H1 (cell line): ENCODE data around the gene CEP85. TPM values are rescaled to one million over a fixed set of nuclear protein-coding genes. Genes with fewer than 3 reads are reported as not detected.

Source experiments
- CTCF ChIA-PET: fragments of 300-600 bp; sonication (Branson Sonifier 250); formaldehyde crosslinking; loops from one replicate; lab custom pipeline; 2021; ENCODE audit not compliant: partially characterized antibody; lab: Charles Lee
- POLR2A ChIA-PET: fragments of 300-600 bp; sonication (Branson Sonifier 250); formaldehyde crosslinking; loops from one replicate; lab custom pipeline; 2021; ENCODE audit warnings: inconsistent platforms; ENCODE audit not compliant: partially characterized antibody; lab: Charles Lee
- DNase-seq, 2 experiments: peaks; one replicate each; pipeline versions ENCODE4 v3.0.0 to v3.0.0-alpha.2; 2010 to 2022; ENCODE audit warnings: low spot score in 2 of 2, low read depth in 1 of 2, mixed read lengths in 1 of 2
- FAIRE-seq: peaks from 2 replicates; lab custom pipeline; 2011; peaks lifted over from hg19 to GRCh38; lab: Jason Lieb, UNC
- H2AFZ ChIP-seq: 2 replicates; pipeline ENCODE4 v1.8.1; 2012; ENCODE audit warnings: low read length, inconsistent platforms
- H2AK5ac ChIP-seq: 2 replicates; pipeline ENCODE4 v1.6.1; 2013; ENCODE audit warnings: low read depth, low read length
- H2BK120ac ChIP-seq: replicated peaks from 2 replicates; pipeline ENCODE3; 2013; ENCODE audit warnings: low read depth, low read length, inconsistent platforms
- H2BK12ac ChIP-seq: 2 replicates; pipeline ENCODE4 v1.6.1; 2013; ENCODE audit warnings: low read depth, low read length
- H2BK15ac ChIP-seq: 2 replicates; pipeline ENCODE4 v1.6.1; 2013; ENCODE audit warnings: low read length
- H2BK20ac ChIP-seq: 2 replicates; pipeline ENCODE4 v1.6.1; 2013; ENCODE audit warnings: low read length
- H2BK5ac ChIP-seq: 2 replicates; pipeline ENCODE4 v1.6.1; 2013; ENCODE audit warnings: low read depth, low read length
- H3K14ac ChIP-seq: 2 replicates; pipeline ENCODE4 v1.6.1; 2013; ENCODE audit warnings: inconsistent platforms; ENCODE audit not compliant: insufficient read length
- H3K18ac ChIP-seq: 2 replicates; pipeline ENCODE4 v1.6.1; 2013; ENCODE audit warnings: low read length; ENCODE audit errors: extremely low read depth
- H3K23ac ChIP-seq: 2 replicates; pipeline ENCODE4 v1.6.1; 2013; ENCODE audit warnings: inconsistent platforms; ENCODE audit not compliant: insufficient read length
- H3K23me2 ChIP-seq: 2 replicates; pipeline ENCODE4 v1.6.1; 2013; ENCODE audit warnings: low read depth, low read length
- H3K27ac ChIP-seq: 2 replicates; pipeline ENCODE4 v1.6.1; 2011; ENCODE audit warnings: low read depth, low read length, inconsistent platforms
- H3K27me3 ChIP-seq, 4 experiments: replicated peaks in 1 of 4; 1 replicate in 1 of 4; 2 replicates in 3 of 4; pipeline versions ENCODE4 v1.6.1 to v1.8.1; 2011 to 2013; ENCODE audit warnings: low read length in 3 of 4, mild to moderate bottlenecking in 3 of 4, inconsistent platforms in 2 of 4, mixed read lengths in 2 of 4, moderate library complexity in 1 of 4; ENCODE audit not compliant: control insufficient read depth in 3 of 4, insufficient read depth in 3 of 4; ENCODE audit errors: extremely low read depth in 1 of 4
- H3K36me3 ChIP-seq, 4 experiments: 2 replicates each; pipeline versions ENCODE4 v1.6.1 to v1.8.1; 2011 to 2013; ENCODE audit warnings: mild to moderate bottlenecking in 4 of 4, low read length in 3 of 4, moderate library complexity in 2 of 4, control low read depth in 1 of 4, inconsistent platforms in 1 of 4; ENCODE audit not compliant: insufficient read depth in 4 of 4, control insufficient read depth in 2 of 4
- H3K4ac ChIP-seq: replicated peaks from 2 replicates; pipeline ENCODE3; 2013; ENCODE audit warnings: low read length, low read depth, mixed read lengths, inconsistent platforms; ENCODE audit not compliant: insufficient read length
- H3K4me1 ChIP-seq, 4 experiments: replicated peaks in 1 of 4; 1 replicate in 1 of 4; 2 replicates in 3 of 4; pipeline versions ENCODE4 v1.6.1 to v1.8.1; 2011 to 2013; ENCODE audit warnings: low read length in 3 of 4, inconsistent platforms in 2 of 4, mixed read lengths in 1 of 4; ENCODE audit not compliant: insufficient read depth in 4 of 4, control insufficient read depth in 3 of 4
- H3K4me2 ChIP-seq, 2 experiments: 2 replicates each; pipeline versions ENCODE4 v1.6.1 to v1.8.1; 2011 to 2013; ENCODE audit warnings: low read depth in 2 of 2, low read length in 2 of 2, control low read depth in 1 of 2, inconsistent platforms in 1 of 2, mild to moderate bottlenecking in 1 of 2; ENCODE audit not compliant: insufficient read depth in 1 of 2
- H3K4me3 ChIP-seq, 4 experiments: fragments of 200-600, 300-600 bp in 1 of 4; sonication (generic), shearing (Covaris generic), sonication (Bioruptor Twin) in 1 of 4; 2 replicates each; pipeline versions ENCODE4 v1.5.1 to v1.8.1; 2011 to 2016; ENCODE audit warnings: low read length in 4 of 4, low read depth in 3 of 4, control low read depth in 2 of 4, inconsistent platforms in 2 of 4, mild to moderate bottlenecking in 2 of 4, mixed read lengths in 1 of 4, moderate library complexity in 1 of 4; ENCODE audit not compliant: insufficient read depth in 2 of 4; ENCODE audit errors: extremely low read depth in 1 of 4
- H3K56ac ChIP-seq: replicated peaks from 2 replicates; pipeline ENCODE3; 2013; ENCODE audit warnings: low read depth, mild to moderate bottlenecking, mixed read lengths, low read length, inconsistent platforms; ENCODE audit not compliant: insufficient read length
- H3K79me1 ChIP-seq: 2 replicates; pipeline ENCODE4 v1.6.1; 2013; ENCODE audit warnings: low read depth, low read length, control low read depth
- H3K79me2 ChIP-seq, 2 experiments: 2 replicates each; pipeline versions ENCODE4 v1.6.1 to v1.8.1; 2012 to 2013; ENCODE audit warnings: low read length in 2 of 2, mild to moderate bottlenecking in 2 of 2, inconsistent platforms in 1 of 2; ENCODE audit not compliant: insufficient read depth in 2 of 2, control insufficient read depth in 1 of 2
- H3K9ac ChIP-seq, 4 experiments: replicated peaks in 1 of 4; 1 replicate in 1 of 4; 2 replicates in 3 of 4; pipeline versions ENCODE4 v1.6.1 to v1.8.1; 2011 to 2013; ENCODE audit warnings: low read depth in 3 of 4, low read length in 3 of 4, control low read depth in 2 of 4, mild to moderate bottlenecking in 2 of 4, moderate library complexity in 2 of 4, inconsistent platforms in 1 of 4; ENCODE audit errors: extremely low read depth in 1 of 4
- H3K9me3 ChIP-seq, 2 experiments: 2 replicates each; pipeline versions ENCODE4 v1.6.1 to v1.8.1; 2012 to 2013; ENCODE audit warnings: mild to moderate bottlenecking in 2 of 2, moderate library complexity in 2 of 2, control low read depth in 1 of 2, inconsistent platforms in 1 of 2, low read depth in 1 of 2, low read length in 1 of 2, mixed read lengths in 1 of 2; ENCODE audit not compliant: insufficient read depth in 2 of 2
- H4K20me1 ChIP-seq, 2 experiments: replicated peaks in 1 of 2; 2 replicates each; pipeline versions ENCODE3 to v1.8.1; 2011 to 2013; ENCODE audit warnings: inconsistent platforms in 2 of 2, low read length in 2 of 2, mild to moderate bottlenecking in 1 of 2; ENCODE audit not compliant: insufficient read depth in 2 of 2, control insufficient read depth in 1 of 2
- H4K5ac ChIP-seq: 2 replicates; pipeline ENCODE4 v1.6.1; 2013; ENCODE audit warnings: low read length, low read depth, mixed read lengths, inconsistent platforms; ENCODE audit not compliant: insufficient read length
- H4K8ac ChIP-seq: 2 replicates; pipeline ENCODE4 v1.8.0; 2013; ENCODE audit warnings: mild to moderate bottlenecking, moderate library complexity, low read length, inconsistent platforms; ENCODE audit not compliant: insufficient read depth; ENCODE audit errors: extremely low read depth
- H4K91ac ChIP-seq: replicated peaks from 2 replicates; pipeline ENCODE3; 2013; ENCODE audit warnings: low read length, mixed read lengths, inconsistent platforms; ENCODE audit not compliant: insufficient read length
- FOSL1 ChIP-seq: IDR thresholded peaks from 2 replicates; pipeline ENCODE4 v1.6.1; 2011; ENCODE audit warnings: mild to moderate bottlenecking, low read depth, low read length, moderate library complexity; ENCODE audit not compliant: insufficient read depth
- POLR2AphosphoS5 ChIP-seq: IDR thresholded peaks from 2 replicates; pipeline ENCODE4 v1.6.1; 2011; ENCODE audit warnings: low read depth, low read length
- SIRT6 ChIP-seq: IDR thresholded peaks from one replicate; pipeline ENCODE4 v1.7.1; 2012; ENCODE audit warnings: low read length, inconsistent platforms
- WGBS, 2 experiments: shearing (Covaris generic) in 1 of 2; methylation state at CpG; one replicate each; pipeline versions ENCODE4 v1.1.6 to v1.1.7; 2013 to 2015; ENCODE audit warnings: low lambda C conversion rate in 2 of 2, mixed read lengths in 2 of 2, inconsistent platforms in 1 of 2, low coverage in 1 of 2, missing lambda C conversion rate in 1 of 2; ENCODE audit not compliant: insufficient replicate concordance in 2 of 2, insufficient coverage in 1 of 2, insufficient read length in 1 of 2; ENCODE audit errors: extremely low coverage in 1 of 2, missing lambda C conversion rate in 1 of 2; 5-methylcytosine and 5-hydroxymethylcytosine counted together
- polyA plus RNA-seq, 7 experiments: library from polyadenylated mRNA; depleted of rRNA in 3 of 7; stranded (reverse) in 5 of 7; unstranded in 2 of 7; fragments of >200 nt in 5 of 7; fragments of 200-250 nt in 2 of 7; gene quantifications; 1 replicate in 5 of 7; 2 replicates in 1 of 7; 4 replicates in 1 of 7; pipeline versions ENCODE4 v1.2.1 to v1.2.3, GENCODE V29; 2011 to 2013; ENCODE audit warnings: missing spikeins in 2 of 7, mixed read lengths in 2 of 7
- total RNA-seq: library from RNA; stranded (reverse); fragmentation: NEBNext Ultra II Directional; extraction: Animal tissue kit (Norgen Biotek cat#: 25700); gene quantifications from 2 replicates; pipeline ENCODE4 v1.2.1, GENCODE V29; 2021
- TF ChIP-seq, protein P1 (sequence below): IDR thresholded peaks from 2 replicates; pipeline ENCODE4 v1.6.1; 2011; ENCODE audit warnings: low read length, improper control_type of control experiment
- TF ChIP-seq, protein P2 (sequence below): IDR thresholded peaks from 2 replicates; pipeline ENCODE4 v1.6.1; 2012; ENCODE audit warnings: inconsistent platforms
- TF ChIP-seq, protein P3 (sequence below), 3 experiments: IDR thresholded peaks; 1 replicate in 2 of 3; 2 replicates in 1 of 3; pipeline versions ENCODE4 v1.5.1 to v1.6.1; 2011; ENCODE audit warnings: low read length in 3 of 3, mild to moderate bottlenecking in 3 of 3, inconsistent platforms in 2 of 3, low read depth in 1 of 3, moderate library complexity in 1 of 3; ENCODE audit not compliant: insufficient read depth in 1 of 3; ENCODE audit errors: control extremely low read depth in 1 of 3

The CEP85 gene
- total and polyA plus RNA-seq, 2 of the 8 experiments (the other 6 are each of a cell fraction or from before 2014, with no cell fraction given) = 40.4 to 43.7 TPM

DNA sequence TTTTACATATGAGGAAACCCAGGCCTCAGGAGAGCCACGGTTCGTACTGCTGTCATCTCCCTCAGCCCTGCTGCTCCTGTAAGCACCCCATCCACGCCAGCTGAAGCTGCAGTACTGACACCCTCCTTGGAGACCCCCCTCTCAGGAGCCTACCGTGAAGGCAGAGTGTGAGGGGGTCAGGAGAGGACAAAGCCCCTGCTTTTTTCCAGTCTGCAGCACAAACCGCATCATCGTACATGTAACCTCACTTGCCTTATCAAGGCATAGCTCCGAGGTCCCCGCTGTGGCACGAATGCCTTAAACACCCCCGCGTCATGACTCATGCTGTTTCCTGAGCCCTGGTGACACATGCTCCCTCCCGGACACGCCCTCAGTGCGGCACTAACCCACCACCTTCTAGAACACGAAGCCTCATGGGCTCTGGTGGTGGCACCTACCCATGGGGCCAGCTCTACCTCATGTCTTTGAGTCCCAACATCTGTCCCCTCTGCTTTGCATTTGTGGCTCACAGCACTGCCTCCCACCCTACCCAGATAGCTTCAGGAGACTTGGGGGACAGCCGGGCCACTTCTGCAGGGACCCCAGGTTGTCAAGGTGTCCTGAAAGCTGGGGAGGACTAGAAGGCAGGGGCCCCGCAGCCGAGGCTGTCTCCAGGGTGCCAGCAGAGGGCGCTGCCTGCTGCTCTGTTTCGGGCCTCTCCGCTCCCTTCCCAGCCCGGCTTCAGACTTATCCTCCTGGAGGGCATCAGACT lies 50.8 kb downstream of the CEP85 start:
- Histone ChIP-seq H3K79me1 (no peaks in the 10 kb centered on the region), H3K36me3 (peaks cover 0 to 4% (median 0%) of the 10 kb centered on the region in 4 experiments; a peak in 1 of 8 replicates), H2AFZ (no peak overlapping the region), H4K5ac (no peak overlapping the region), H3K27ac (no peak overlapping the region), H4K91ac (no peak overlapping the region), H3K9me3 (no peaks in the 10 kb centered on the region), H2AK5ac (no peak overlapping the region), H3K14ac (no peak overlapping the region), H3K4me1 (peaks cover 8 to 32% (median 19%) of the 10 kb centered on the region in 4 experiments), H2BK15ac (0 out of 2 replicates have a peak overlapping the region, but pooled peaks have one; percentile 53), H3K9ac (no peak overlapping the region; a peak in 1 of 7 replicates), H2BK20ac (0 out of 2 replicates have a peak overlapping the region, but pooled peaks have one; percentile 32), H3K18ac (no peak overlapping the region), H3K79me2 (peaks cover 0 to 5% of the 10 kb centered on the region in 2 experiments; a peak in 1 of 4 replicates), H4K8ac (no peak overlapping the region), H2BK5ac (no peak overlapping the region; the same call in 1 of the 2 replicates), H4K20me1 (peaks cover 4 to 12% of the 10 kb centered on the region in 2 experiments), H3K23ac (no peak overlapping the region), H3K4me3 (no peak overlapping the region), H2BK12ac (no peak overlapping the region; the same call in 1 of the 2 replicates), H3K4me2 (no peak overlapping the region), H2BK120ac (no peak overlapping the region), H3K4ac (no peak overlapping the region), H3K56ac (no peak overlapping the region), H3K23me2 (peaks cover 9% of the 10 kb centered on the region; the same call in 1 of the 2 replicates), H3K27me3 (no peaks in the 10 kb centered on the region)
- WGBS, 2 experiments = 70% methylated on average over 22 of the region's 22 CpGs; no CpG with 5 or more reads in 1 of the 2 experiments
- CTCF ChIA-PET = interaction anchor here (0.6 to 39.7 kb wide), 38 partner anchors 9 to 256 kb away, joined by 3 to 1530 read pairs (median 5); partner anchors contain the start of genes CATSPER4, CD52, CNKSR1 and CRYBG2
- DNase-seq = peak in 1 of 2 experiments; percentile 94
- no peak for FAIRE-seq
- POLR2A ChIA-PET = interaction anchor here (1.0 to 3.2 kb wide), 11 partner anchors 9 to 188 kb away, joined by 3 to 27 read pairs (median 4); partner anchors contain the start of genes CD52, HMGN2 and LIN28A
- TF ChIP-seq POLR2AphosphoS5 (no peak), FOSL1 (no peak), SIRT6 (no peak)
- TF ChIP-seq, protein P1, sequence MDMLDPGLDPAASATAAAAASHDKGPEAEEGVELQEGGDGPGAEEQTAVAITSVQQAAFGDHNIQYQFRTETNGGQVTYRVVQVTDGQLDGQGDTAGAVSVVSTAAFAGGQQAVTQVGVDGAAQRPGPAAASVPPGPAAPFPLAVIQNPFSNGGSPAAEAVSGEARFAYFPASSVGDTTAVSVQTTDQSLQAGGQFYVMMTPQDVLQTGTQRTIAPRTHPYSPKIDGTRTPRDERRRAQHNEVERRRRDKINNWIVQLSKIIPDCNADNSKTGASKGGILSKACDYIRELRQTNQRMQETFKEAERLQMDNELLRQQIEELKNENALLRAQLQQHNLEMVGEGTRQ = no peak
- TF ChIP-seq, protein P2, sequence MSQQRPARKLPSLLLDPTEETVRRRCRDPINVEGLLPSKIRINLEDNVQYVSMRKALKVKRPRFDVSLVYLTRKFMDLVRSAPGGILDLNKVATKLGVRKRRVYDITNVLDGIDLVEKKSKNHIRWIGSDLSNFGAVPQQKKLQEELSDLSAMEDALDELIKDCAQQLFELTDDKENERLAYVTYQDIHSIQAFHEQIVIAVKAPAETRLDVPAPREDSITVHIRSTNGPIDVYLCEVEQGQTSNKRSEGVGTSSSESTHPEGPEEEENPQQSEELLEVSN = no peak
- TF ChIP-seq, protein P3, sequence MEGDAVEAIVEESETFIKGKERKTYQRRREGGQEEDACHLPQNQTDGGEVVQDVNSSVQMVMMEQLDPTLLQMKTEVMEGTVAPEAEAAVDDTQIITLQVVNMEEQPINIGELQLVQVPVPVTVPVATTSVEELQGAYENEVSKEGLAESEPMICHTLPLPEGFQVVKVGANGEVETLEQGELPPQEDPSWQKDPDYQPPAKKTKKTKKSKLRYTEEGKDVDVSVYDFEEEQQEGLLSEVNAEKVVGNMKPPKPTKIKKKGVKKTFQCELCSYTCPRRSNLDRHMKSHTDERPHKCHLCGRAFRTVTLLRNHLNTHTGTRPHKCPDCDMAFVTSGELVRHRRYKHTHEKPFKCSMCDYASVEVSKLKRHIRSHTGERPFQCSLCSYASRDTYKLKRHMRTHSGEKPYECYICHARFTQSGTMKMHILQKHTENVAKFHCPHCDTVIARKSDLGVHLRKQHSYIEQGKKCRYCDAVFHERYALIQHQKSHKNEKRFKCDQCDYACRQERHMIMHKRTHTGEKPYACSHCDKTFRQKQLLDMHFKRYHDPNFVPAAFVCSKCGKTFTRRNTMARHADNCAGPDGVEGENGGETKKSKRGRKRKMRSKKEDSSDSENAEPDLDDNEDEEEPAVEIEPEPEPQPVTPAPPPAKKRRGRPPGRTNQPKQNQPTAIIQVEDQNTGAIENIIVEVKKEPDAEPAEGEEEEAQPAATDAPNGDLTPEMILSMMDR (IDR thresholded peaks at IDR 0.05; ENCODE audit: control extremely low read depth in 1 of 3, insufficient read depth in 1 of 3, low read depth in 1 of 3, low read length in 3 of 3) = peak in 2 of 3 experiments; percentile 93 to 97; a peak in 3 of 4 replicates
